ENCODE measurements around the gene TRIP11.

DNA sequence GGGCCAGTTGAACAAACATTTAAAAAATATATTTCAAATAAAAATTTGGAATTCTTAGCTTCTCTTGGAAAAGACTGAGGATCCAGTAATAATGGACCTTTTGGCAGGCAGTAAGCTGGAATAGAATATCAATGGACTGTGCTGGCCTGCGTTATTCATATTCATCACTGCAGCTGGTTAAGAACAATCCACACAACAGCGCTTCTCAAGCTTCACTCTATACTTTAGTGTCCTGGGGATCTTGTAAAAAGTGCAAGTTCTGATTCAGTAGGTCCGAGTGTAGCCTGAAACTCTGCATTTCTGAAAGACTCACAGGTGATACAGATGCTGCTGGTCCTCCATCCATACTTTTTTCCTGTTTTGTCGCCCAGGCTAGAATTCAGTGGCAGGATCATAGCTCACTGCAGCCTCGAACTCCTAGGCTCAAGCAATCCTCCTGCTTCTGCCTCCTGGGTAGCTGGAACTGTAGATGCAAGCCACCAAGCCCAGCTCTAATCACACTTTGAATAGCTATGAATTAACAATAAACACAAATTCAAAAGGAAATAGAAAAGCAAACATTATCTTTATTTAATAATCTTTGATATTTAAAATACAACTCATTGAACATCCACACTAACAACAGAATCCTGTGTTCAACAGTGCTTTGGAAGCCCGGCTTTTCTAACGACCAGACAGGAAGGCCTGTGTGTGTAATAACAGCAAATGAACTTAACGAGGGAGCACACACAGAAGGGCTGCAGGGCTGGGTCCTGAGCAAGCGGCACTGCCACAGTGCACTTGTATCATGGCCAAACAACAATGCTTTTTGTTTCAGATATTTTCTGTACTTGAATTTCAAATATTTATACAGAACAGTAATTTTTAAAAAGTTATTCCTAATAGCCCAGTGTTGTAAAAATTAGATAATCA, 18.4 kb upstream of the TRIP11 start:
- TF ChIP-seq, protein P1, sequence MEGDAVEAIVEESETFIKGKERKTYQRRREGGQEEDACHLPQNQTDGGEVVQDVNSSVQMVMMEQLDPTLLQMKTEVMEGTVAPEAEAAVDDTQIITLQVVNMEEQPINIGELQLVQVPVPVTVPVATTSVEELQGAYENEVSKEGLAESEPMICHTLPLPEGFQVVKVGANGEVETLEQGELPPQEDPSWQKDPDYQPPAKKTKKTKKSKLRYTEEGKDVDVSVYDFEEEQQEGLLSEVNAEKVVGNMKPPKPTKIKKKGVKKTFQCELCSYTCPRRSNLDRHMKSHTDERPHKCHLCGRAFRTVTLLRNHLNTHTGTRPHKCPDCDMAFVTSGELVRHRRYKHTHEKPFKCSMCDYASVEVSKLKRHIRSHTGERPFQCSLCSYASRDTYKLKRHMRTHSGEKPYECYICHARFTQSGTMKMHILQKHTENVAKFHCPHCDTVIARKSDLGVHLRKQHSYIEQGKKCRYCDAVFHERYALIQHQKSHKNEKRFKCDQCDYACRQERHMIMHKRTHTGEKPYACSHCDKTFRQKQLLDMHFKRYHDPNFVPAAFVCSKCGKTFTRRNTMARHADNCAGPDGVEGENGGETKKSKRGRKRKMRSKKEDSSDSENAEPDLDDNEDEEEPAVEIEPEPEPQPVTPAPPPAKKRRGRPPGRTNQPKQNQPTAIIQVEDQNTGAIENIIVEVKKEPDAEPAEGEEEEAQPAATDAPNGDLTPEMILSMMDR (IDR thresholded peaks at IDR 0.05): no peak
- TF ChIP-seq POLR2AphosphoS5 (IDR thresholded peaks at IDR 0.05): no peak

Measured in breast epithelium (tissue), 3 donors.